K562 (cell line): ENCODE measurements around the gene BRAF. TPM values are rescaled to one million over a fixed set of nuclear protein-coding genes. Genes with fewer than 3 reads are reported as not detected.

Source experiments
- ATAC-seq: fragments of 200-7000 bp; cut with Tn5 transposase; 3 replicates; pipeline ENCODE4 v1.9.1; 2020; ENCODE audit warnings: moderate library complexity
- BruUV-seq: library from RNA; stranded (reverse); fragments of 400-500 nt; replicated peaks from 2 replicates; lab custom pipeline; 2021; lab: Mats Ljungman, UMichigan
- CTCF ChIA-PET: fragments of 300-600 bp; formaldehyde crosslinking; extraction: SDS; loops from one replicate; lab custom pipeline; 2021; ENCODE audit warnings: low intra/inter-chr PET ratio; lab: Yijun Ruan, JAX
- POLR2A ChIA-PET: fragments of 300-600, 350-650 bp; sonication (Branson Sonifier 250); formaldehyde crosslinking; extraction: SDS; loops from one replicate; lab custom pipeline; 2021; ENCODE audit warnings: antibody characterized with exemption, inconsistent platforms; lab: Yijun Ruan, JAX
- DNase-seq, 4 experiments: peaks; one replicate each; pipeline versions ENCODE4 v3.0.0 to v3.0.0-alpha.2; 2011 to 2018; ENCODE audit warnings: low spot score in 3 of 4, mixed read lengths in 3 of 4; ENCODE audit errors: extremely low read depth in 1 of 4
- FAIRE-seq: peaks from 2 replicates; lab custom pipeline; 2011; peaks lifted over from hg19 to GRCh38; lab: Jason Lieb, UNC
- H2AFZ ChIP-seq: 2 replicates; pipeline ENCODE4 v1.6.0; 2011; ENCODE audit warnings: low read depth, low read length, control low read depth, inconsistent platforms
- H3K27ac ChIP-seq: fragments of 200-600 bp; 3 replicates; pipeline ENCODE4 v1.8.0; 2011; ENCODE audit warnings: low read depth, mild to moderate bottlenecking, control low read depth, inconsistent platforms, low read length, moderate library complexity, mixed read lengths; ENCODE audit errors: extremely low read depth
- H3K27me3 ChIP-seq, 2 experiments: fragments of 300-600 bp in 1 of 2; 2 replicates in 1 of 2; 3 replicates in 1 of 2; pipeline versions ENCODE4 v1.6.0 to v1.8.0; 2011; ENCODE audit warnings: inconsistent platforms in 2 of 2, low read length in 2 of 2, mild to moderate bottlenecking in 1 of 2, mixed read lengths in 1 of 2, moderate library complexity in 1 of 2; ENCODE audit not compliant: control insufficient read depth in 2 of 2, insufficient read depth in 2 of 2
- H3K36me3 ChIP-seq: fragments of 300-600 bp; 3 replicates; pipeline ENCODE4 v1.8.0; 2011; ENCODE audit warnings: mild to moderate bottlenecking, low read length, inconsistent platforms; ENCODE audit not compliant: control insufficient read depth, insufficient read depth
- H3K4me1 ChIP-seq, 2 experiments: fragments of 200-600 bp in 1 of 2; replicated peaks in 1 of 2; 2 replicates in 1 of 2; 3 replicates in 1 of 2; pipeline versions ENCODE4 v1.5.1 to v1.8.0; 2011; ENCODE audit warnings: inconsistent platforms in 2 of 2, low read length in 2 of 2, mild to moderate bottlenecking in 1 of 2, mixed read lengths in 1 of 2, moderate library complexity in 1 of 2; ENCODE audit not compliant: control insufficient read depth in 2 of 2, insufficient read depth in 2 of 2
- H3K4me2 ChIP-seq: 2 replicates; pipeline ENCODE4 v1.6.1; 2011; ENCODE audit warnings: low read length, control low read depth, inconsistent platforms, mixed read lengths; ENCODE audit not compliant: insufficient read depth
- H3K4me3 ChIP-seq: fragments of 200-600 bp; sonication (generic), shearing (Covaris generic); 2 replicates; pipeline ENCODE4 v1.5.1; 2016; ENCODE audit warnings: control low read depth, inconsistent platforms
- H3K79me2 ChIP-seq: fragments of 200-600 bp; 3 replicates; pipeline ENCODE4 v1.8.0; 2011; ENCODE audit warnings: low read length, inconsistent platforms; ENCODE audit not compliant: control insufficient read depth, insufficient read depth
- H3K9ac ChIP-seq, 2 experiments: 2 replicates each; pipeline versions ENCODE4 v1.6.0 to v1.6.1; 2011; ENCODE audit warnings: low read depth in 2 of 2, low read length in 2 of 2, control low read depth in 1 of 2, inconsistent platforms in 1 of 2, mild to moderate bottlenecking in 1 of 2, mixed read lengths in 1 of 2; ENCODE audit not compliant: insufficient read depth in 1 of 2
- H3K9me1 ChIP-seq: one replicate; pipeline ENCODE4 v1.6.0; 2011; ENCODE audit warnings: inconsistent platforms, mild to moderate bottlenecking, low read length, moderate library complexity; ENCODE audit not compliant: control insufficient read depth, insufficient read depth
- H3K9me3 ChIP-seq: replicated peaks from 2 replicates; pipeline ENCODE4 v1.5.1; 2011; ENCODE audit warnings: low read depth, low read length, inconsistent platforms; ENCODE audit not compliant: control insufficient read depth, insufficient read depth
- H4K20me1 ChIP-seq: replicated peaks from 2 replicates; pipeline ENCODE4 v1.6.1; 2011; ENCODE audit warnings: low read length, inconsistent platforms, mixed read lengths; ENCODE audit not compliant: control insufficient read depth, insufficient read depth
- BRCA1 ChIP-seq, 2 experiments: fragments of 450-650 bp in 1 of 2; sonication (generic) in 1 of 2; formaldehyde crosslinking in 1 of 2; IDR thresholded peaks; 2 replicates each; pipeline versions ENCODE4 v1.5.0 to v1.6.1; 2017 to 2020; ENCODE audit warnings: mild to moderate bottlenecking in 1 of 2, missing genetic modification reagents in 1 of 2
- GABPB1 ChIP-seq: sonication (generic); formaldehyde crosslinking; IDR thresholded peaks from 2 replicates; pipeline ENCODE4 v1.8.0; 2022; ENCODE audit warnings: mild to moderate bottlenecking, missing genetic modification reagents
- LARP7 ChIP-seq: fragments of 450-650 bp; IDR thresholded peaks from 2 replicates; pipeline ENCODE4 v1.6.1; 2016
- SETDB1 ChIP-seq: IDR thresholded peaks from one replicate; pipeline ENCODE4 v1.6.1; 2012; ENCODE audit warnings: low read length, control low read depth, inconsistent platforms
- SMAD4 ChIP-seq: fragments of 250-450 bp; sonication (Bioruptor Pico); conservative IDR thresholded peaks from 2 replicates; pipeline ENCODE4 v1.8.0; 2021; ENCODE audit warnings: inconsistent platforms, mild to moderate bottlenecking, moderate library complexity
- SUPT5H ChIP-seq: fragments of 450-650 bp; IDR thresholded peaks from 2 replicates; pipeline ENCODE4 v1.6.1; 2016
- ZNF253 ChIP-seq: fragments of 250-450 bp; sonication (Bioruptor Pico); conservative IDR thresholded peaks from 2 replicates; pipeline ENCODE4 v1.6.1; 2021; ENCODE audit warnings: mild to moderate bottlenecking
- ZNF512 ChIP-seq: IDR thresholded peaks from 2 replicates; pipeline ENCODE4 v1.6.1; 2016; ENCODE audit warnings: missing genetic modification characterization, missing compliant biosample characterization
- ZSCAN29 ChIP-seq: fragments of 450-650 bp; IDR thresholded peaks from 2 replicates; pipeline ENCODE4 v1.6.1; 2017
- WGBS: fragments of 100-300 bp; shearing (Covaris generic); methylation state at CpG from one replicate; pipeline ENCODE4 v1.1.6; 2016; ENCODE audit warnings: low coverage, mixed read lengths; ENCODE audit not compliant: insufficient coverage; ENCODE audit errors: missing lambda C conversion rate; 5-methylcytosine and 5-hydroxymethylcytosine counted together
- in situ Hi-C: fragments of 300-500 bp; cut with MboI; formaldehyde crosslinking; loops from 4 replicates; pipeline ENCODE4 v1.15.0; 2018; ENCODE audit warnings: inconsistent platforms, mixed read lengths
- intact Hi-C: fragments of 100-400 bp; cut with micrococcal nuclease; formaldehyde crosslinking; loops from 2 replicates; pipeline ENCODE4 v1.14.2; 2022
- polyA plus RNA-seq, 8 experiments: library from polyadenylated mRNA; depleted of rRNA in 4 of 8; stranded (reverse) in 5 of 8; unstranded in 3 of 8; fragments of >200 nt; fragmentation: Nextera tagmentation in 2 of 8; fragmentation: Illumina TruSeq in 1 of 8; extraction: Ambion mirVana in 2 of 8; extraction: Trizol in 1 of 8; gene quantifications; 2 replicates each; pipeline versions ENCODE4 v1.2.1 to v1.2.3, GENCODE V29; 2011 to 2014; ENCODE audit warnings: inconsistent platforms in 1 of 8, missing spikeins in 1 of 8
- total RNA-seq, 7 experiments: library from RNA; depleted of rRNA in 6 of 7; stranded (reverse); fragments of >200 nt in 6 of 7; fragmentation: Illumina TruSeq in 2 of 7; extraction: Trizol in 2 of 7; gene quantifications; 2 replicates each; pipeline versions ENCODE4 v1.2.1 to v1.2.3, GENCODE V29; 2011 to 2021; ENCODE audit warnings: low replicate concordance in 1 of 7
- TF ChIP-seq, protein P1 (sequence below): fragments of 450-650 bp; IDR thresholded peaks from 2 replicates; pipeline ENCODE4 v1.6.1; 2016; ENCODE audit warnings: low read depth
- TF ChIP-seq, protein P2 (sequence below): fragments of 250-450 bp; sonication (Bioruptor Pico); IDR thresholded peaks from 2 replicates; pipeline ENCODE4 v1.5.1; 2021; ENCODE audit warnings: mild to moderate bottlenecking

Gene BRAF
- total and polyA plus RNA-seq, 9 of the 15 experiments (the other 6 are each of a cell fraction or from before 2014, with no cell fraction given): 3.6 to 38.3 (median 21.9) TPM

GRCh38 chr7:140670343-140670935 is 254.3 kb downstream of the BRAF start:
- Histone ChIP-seq H3K9me1 (no peaks in the 10 kb centered on the region), H3K4me3 (no peak overlapping the region), H3K4me2 (no peak overlapping the region), H3K36me3 (no peaks in the 10 kb centered on the region), H4K20me1 (no peaks in the 10 kb centered on the region), H3K27me3 (peaks cover 7% of the 10 kb centered on the region in 2 experiments; a peak in 4 of 5 replicates), H3K27ac (no peak overlapping the region), H2AFZ (no peak overlapping the region), H3K9me3 (no peaks in the 10 kb centered on the region), H3K9ac (no peak overlapping the region), H3K4me1 (peaks cover 21 to 34% of the 10 kb centered on the region in 2 experiments; a peak in 4 of 5 replicates), H3K79me2 (no peaks in the 10 kb centered on the region)
- BruUV-seq: no TSS peak
- peak; percentile 40 to 45 (median 44) for DNase-seq
- ChIA-PET CTCF (interaction anchor here (0.6 kb wide), 1 partner anchor 76 kb away, joined by 3 read pairs; no protein-coding TSS in a partner anchor), POLR2A (interaction anchor here (0.6 to 2.4 kb wide), 4 partner anchors 11 to 365 kb away, joined by 3 to 9 read pairs (median 4); no protein-coding TSS in a partner anchor)
- ATAC-seq: no peak
- in situ Hi-C loops (no loop called here), intact Hi-C loops (loop anchor here (10.0 kb wide), 2 partner anchors 314 to 864 kb away; no protein-coding TSS in a partner anchor)
- FAIRE-seq: no peak
- 8% methylated on average over 4 of the region's 4 CpGs for WGBS
- TF ChIP-seq GABPB1 (CRISPR knock-in tag) (no peak), SETDB1 (no peak), BRCA1 (IDR thresholded peaks at IDR 0.05) (no peak), BRCA1 (CRISPR knock-in tag; IDR thresholded peaks at IDR 0.05) (no peak), ZNF253 (CRISPR knock-in tag) (no peak), SMAD4 (peak; percentile 35; the same call in 1 of the 2 replicates), SUPT5H (no peak), LARP7 (no peak), ZNF512 (tag) (no peak), ZSCAN29 (no peak)
- TF ChIP-seq, protein P1, sequence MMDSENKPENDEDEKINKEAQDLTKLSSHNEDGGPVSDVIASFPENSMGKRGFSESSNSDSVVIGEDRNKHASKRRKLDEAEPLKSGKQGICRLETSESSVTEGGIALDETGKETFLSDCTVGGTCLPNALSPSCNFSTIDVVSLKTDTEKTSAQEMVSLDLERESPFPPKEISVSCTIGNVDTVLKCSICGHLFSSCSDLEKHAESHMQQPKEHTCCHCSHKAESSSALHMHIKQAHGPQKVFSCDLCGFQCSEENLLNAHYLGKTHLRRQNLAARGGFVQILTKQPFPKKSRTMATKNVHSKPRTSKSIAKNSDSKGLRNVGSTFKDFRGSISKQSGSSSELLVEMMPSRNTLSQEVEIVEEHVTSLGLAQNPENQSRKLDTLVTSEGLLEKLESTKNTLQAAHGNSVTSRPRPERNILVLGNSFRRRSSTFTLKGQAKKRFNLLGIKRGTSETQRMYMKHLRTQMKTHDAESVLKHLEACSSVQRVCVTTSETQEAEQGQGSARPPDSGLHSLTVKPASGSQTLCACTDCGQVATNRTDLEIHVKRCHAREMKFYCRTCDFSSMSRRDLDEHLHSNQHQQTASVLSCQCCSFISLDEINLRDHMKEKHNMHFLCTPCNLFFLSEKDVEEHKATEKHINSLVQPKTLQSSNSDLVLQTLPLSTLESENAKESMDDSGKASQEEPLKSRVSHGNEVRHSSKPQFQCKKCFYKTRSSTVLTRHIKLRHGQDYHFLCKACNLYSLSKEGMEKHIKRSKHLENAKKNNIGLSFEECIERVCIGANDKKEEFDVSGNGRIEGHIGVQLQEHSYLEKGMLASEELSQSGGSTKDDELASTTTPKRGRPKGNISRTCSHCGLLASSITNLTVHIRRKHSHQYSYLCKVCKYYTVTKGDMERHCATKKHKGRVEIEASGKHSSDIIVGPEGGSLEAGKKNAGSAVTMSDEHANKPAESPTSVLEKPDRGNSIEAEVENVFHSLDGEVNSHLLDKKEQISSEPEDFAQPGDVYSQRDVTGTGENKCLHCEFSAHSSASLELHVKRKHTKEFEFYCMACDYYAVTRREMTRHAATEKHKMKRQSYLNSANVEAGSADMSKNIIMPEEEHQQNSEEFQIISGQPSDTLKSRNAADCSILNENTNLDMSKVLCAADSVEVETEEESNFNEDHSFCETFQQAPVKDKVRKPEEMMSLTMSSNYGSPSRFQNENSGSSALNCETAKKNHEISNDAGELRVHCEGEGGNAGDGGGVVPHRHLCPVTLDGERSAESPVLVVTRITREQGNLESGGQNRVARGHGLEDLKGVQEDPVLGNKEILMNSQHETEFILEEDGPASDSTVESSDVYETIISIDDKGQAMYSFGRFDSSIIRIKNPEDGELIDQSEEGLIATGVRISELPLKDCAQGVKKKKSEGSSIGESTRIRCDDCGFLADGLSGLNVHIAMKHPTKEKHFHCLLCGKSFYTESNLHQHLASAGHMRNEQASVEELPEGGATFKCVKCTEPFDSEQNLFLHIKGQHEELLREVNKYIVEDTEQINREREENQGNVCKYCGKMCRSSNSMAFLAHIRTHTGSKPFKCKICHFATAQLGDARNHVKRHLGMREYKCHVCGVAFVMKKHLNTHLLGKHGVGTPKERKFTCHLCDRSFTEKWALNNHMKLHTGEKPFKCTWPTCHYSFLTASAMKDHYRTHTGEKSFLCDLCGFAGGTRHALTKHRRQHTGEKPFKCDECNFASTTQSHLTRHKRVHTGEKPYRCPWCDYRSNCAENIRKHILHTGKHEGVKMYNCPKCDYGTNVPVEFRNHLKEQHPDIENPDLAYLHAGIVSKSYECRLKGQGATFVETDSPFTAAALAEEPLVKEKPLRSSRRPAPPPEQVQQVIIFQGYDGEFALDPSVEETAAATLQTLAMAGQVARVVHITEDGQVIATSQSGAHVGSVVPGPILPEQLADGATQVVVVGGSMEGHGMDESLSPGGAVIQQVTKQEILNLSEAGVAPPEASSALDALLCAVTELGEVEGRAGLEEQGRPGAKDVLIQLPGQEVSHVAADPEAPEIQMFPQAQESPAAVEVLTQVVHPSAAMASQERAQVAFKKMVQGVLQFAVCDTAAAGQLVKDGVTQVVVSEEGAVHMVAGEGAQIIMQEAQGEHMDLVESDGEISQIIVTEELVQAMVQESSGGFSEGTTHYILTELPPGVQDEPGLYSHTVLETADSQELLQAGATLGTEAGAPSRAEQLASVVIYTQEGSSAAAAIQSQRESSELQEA: no peak
- TF ChIP-seq, protein P2, sequence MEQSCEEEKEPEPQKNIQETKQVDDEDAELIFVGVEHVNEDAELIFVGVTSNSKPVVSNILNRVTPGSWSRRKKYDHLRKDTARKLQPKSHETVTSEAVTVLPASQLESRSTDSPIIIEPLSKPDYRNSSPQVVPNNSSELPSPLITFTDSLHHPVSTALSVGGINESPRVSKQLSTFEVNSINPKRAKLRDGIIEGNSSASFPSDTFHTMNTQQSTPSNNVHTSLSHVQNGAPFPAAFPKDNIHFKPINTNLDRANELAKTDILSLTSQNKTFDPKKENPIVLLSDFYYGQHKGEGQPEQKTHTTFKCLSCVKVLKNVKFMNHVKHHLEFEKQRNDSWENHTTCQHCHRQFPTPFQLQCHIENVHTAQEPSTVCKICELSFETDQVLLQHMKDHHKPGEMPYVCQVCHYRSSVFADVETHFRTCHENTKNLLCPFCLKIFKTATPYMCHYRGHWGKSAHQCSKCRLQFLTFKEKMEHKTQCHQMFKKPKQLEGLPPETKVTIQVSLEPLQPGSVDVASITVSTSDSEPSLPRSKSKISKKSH (CRISPR knock-in tag): no peak
